Sigmoid colon (tissue), 4 donors: ENCODE results near the gene RNF169.

Source experiments
- CTCF ChIP-seq, 4 experiments: fragments of 450-650 bp in 3 of 4; fragments of 200-600 bp in 1 of 4; IDR thresholded peaks; one replicate each; pipeline ENCODE4 v1.5.1; 2016 to 2019; ENCODE audit warnings: antibody characterized with exemption in 4 of 4, mild to moderate bottlenecking in 3 of 4, moderate library complexity in 2 of 4
- EP300 ChIP-seq, 4 donors: sonication (generic); formaldehyde crosslinking; IDR thresholded peaks; one replicate each; pipeline ENCODE4 v1.6.1; 2017; ENCODE audit warnings: antibody characterized with exemption in 4 of 4
- POLR2A ChIP-seq, 2 donors: fragments of 450-650 bp; IDR thresholded peaks; one replicate each; pipeline ENCODE4 v1.6.1; 2016; ENCODE audit warnings: antibody characterized with exemption in 2 of 2, mild to moderate bottlenecking in 2 of 2, moderate library complexity in 2 of 2
- POLR2AphosphoS5 ChIP-seq, 4 donors: sonication (generic); formaldehyde crosslinking; IDR thresholded peaks; one replicate each; pipeline ENCODE4 v1.6.1; 2017; ENCODE audit warnings: antibody characterized with exemption in 4 of 4

- TF ChIP-seq CTCF (IDR thresholded peaks at IDR 0.05) (no peak), POLR2A (IDR thresholded peaks at IDR 0.05) (no peak), POLR2AphosphoS5 (IDR thresholded peaks at IDR 0.05) (no peak), EP300 (IDR thresholded peaks at IDR 0.05) (no peak)
Measured at GRCh38 chr11:74844865-74845264, 96.2 kb downstream of the RNF169 start.
